ENCODE measurements around the gene ASAP3.

ASAP3 gene

GRCh38 chr1:23481904-23482303, 2.1 kb downstream of the ASAP3 start:
- Histone ChIP-seq H3K9ac (ENCODE audit: low read length) (no peak overlapping the region), H3K4me2 (ENCODE audit: low read length) (no peak overlapping the region), H3K9me3 (ENCODE audit: insufficient read depth, low read length) (no peaks in the 10 kb centered on the region), H3K36me3 (replicated peaks; ENCODE audit: low read depth, low read length) (no peaks in the 10 kb centered on the region), H3K27me3 (ENCODE audit: low read depth, low read length) (peaks cover 7% of the 10 kb centered on the region; the same call in 1 of the 2 replicates), H3K27ac (ENCODE audit: low read length) (no peak overlapping the region), H3K4me1 (ENCODE audit: low read length) (peaks cover 10% of the 10 kb centered on the region), H4K20me1 (ENCODE audit: insufficient read depth, low read length) (no peaks in the 10 kb centered on the region), H3K4me3 (ENCODE audit: low read length) (no peak overlapping the region), H2AFZ (ENCODE audit: low read depth, low read length) (no peak overlapping the region), H3K79me2 (ENCODE audit: low read length) (no peaks in the 10 kb centered on the region)
- TF ChIP-seq CTCF (IDR thresholded peaks at IDR 0.05; ENCODE audit: low read depth, low read length) (no peak), EZH2phosphoT487 (IDR thresholded peaks at IDR 0.05; ENCODE audit: low read depth) (no peak)

GRCh38 chr1:23481026-23481597, 2.9 kb downstream of the ASAP3 start:
- Histone ChIP-seq H3K9ac (ENCODE audit: low read length) (no peak overlapping the region), H3K4me1 (ENCODE audit: low read length) (peaks cover 10% of the 10 kb centered on the region), H3K4me2 (ENCODE audit: low read length) (peak overlapping the region; percentile 20; the same call in 1 of the 2 replicates), H3K27ac (ENCODE audit: low read length) (no peak overlapping the region), H4K20me1 (ENCODE audit: insufficient read depth, low read length) (no peaks in the 10 kb centered on the region), H3K79me2 (ENCODE audit: low read length) (no peaks in the 10 kb centered on the region), H3K36me3 (replicated peaks; ENCODE audit: low read depth, low read length) (no peaks in the 10 kb centered on the region), H3K4me3 (ENCODE audit: low read length) (no peak overlapping the region), H3K27me3 (ENCODE audit: low read depth, low read length) (peaks cover 7% of the 10 kb centered on the region; the same call in 1 of the 2 replicates), H3K9me3 (ENCODE audit: insufficient read depth, low read length) (no peaks in the 10 kb centered on the region), H2AFZ (ENCODE audit: low read depth, low read length) (no peak overlapping the region)
- TF ChIP-seq EZH2phosphoT487 (IDR thresholded peaks at IDR 0.05; ENCODE audit: low read depth), result no peak
- TF ChIP-seq CTCF (IDR thresholded peaks at IDR 0.05; ENCODE audit: low read depth, low read length), result no peak

- Histone ChIP-seq H4K20me1 (ENCODE audit: insufficient read depth, low read length) (no peaks in the 10 kb centered on the region), H3K36me3 (replicated peaks; ENCODE audit: low read depth, low read length) (no peaks in the 10 kb centered on the region), H2AFZ (ENCODE audit: low read depth, low read length) (no peak overlapping the region), H3K4me2 (ENCODE audit: low read length) (peak overlapping the region; percentile 20; the same call in 1 of the 2 replicates), H3K4me1 (ENCODE audit: low read length) (peaks cover 10% of the 10 kb centered on the region), H3K79me2 (ENCODE audit: low read length) (no peaks in the 10 kb centered on the region), H3K9me3 (ENCODE audit: insufficient read depth, low read length) (no peaks in the 10 kb centered on the region), H3K27me3 (ENCODE audit: low read depth, low read length) (peaks cover 6% of the 10 kb centered on the region; the same call in 1 of the 2 replicates), H3K4me3 (ENCODE audit: low read length) (no peak overlapping the region), H3K27ac (ENCODE audit: low read length) (no peak overlapping the region), H3K9ac (ENCODE audit: low read length) (no peak overlapping the region)
- TF ChIP-seq CTCF (IDR thresholded peaks at IDR 0.05; ENCODE audit: low read depth, low read length) (no peak), EZH2phosphoT487 (IDR thresholded peaks at IDR 0.05; ENCODE audit: low read depth) (no peak)
These were observed 3.6 kb downstream of the ASAP3 start for GRCh38 chr1:23480187-23481025.

GRCh38 chr1:23479666-23479941, 4.4 kb downstream of the ASAP3 start:
- Histone ChIP-seq H3K36me3 (replicated peaks; ENCODE audit: low read depth, low read length) (no peaks in the 10 kb centered on the region), H3K9ac (ENCODE audit: low read length) (no peak overlapping the region), H3K4me2 (ENCODE audit: low read length) (no peak overlapping the region), H2AFZ (ENCODE audit: low read depth, low read length) (no peak overlapping the region), H3K27ac (ENCODE audit: low read length) (no peak overlapping the region), H3K4me1 (ENCODE audit: low read length) (peaks cover 10% of the 10 kb centered on the region), H3K79me2 (ENCODE audit: low read length) (no peaks in the 10 kb centered on the region), H4K20me1 (ENCODE audit: insufficient read depth, low read length) (no peaks in the 10 kb centered on the region), H3K4me3 (ENCODE audit: low read length) (no peak overlapping the region), H3K9me3 (ENCODE audit: insufficient read depth, low read length) (no peaks in the 10 kb centered on the region), H3K27me3 (ENCODE audit: low read depth, low read length) (0 out of 2 replicates have a peak, but pooled peaks cover under 1% of the 10 kb centered on the region)
- no peak for TF ChIP-seq CTCF (IDR thresholded peaks at IDR 0.05; ENCODE audit: low read depth, low read length)
- TF ChIP-seq EZH2phosphoT487 (IDR thresholded peaks at IDR 0.05; ENCODE audit: low read depth), result no peak
